Breast epithelium (tissue), 4 donors: ENCODE data around the gene EFEMP1. TPM values are rescaled to one million over a fixed set of nuclear protein-coding genes. Genes with fewer than 3 reads are reported as not detected.

ENCODE experiments used
- DNase-seq, 2 donors: peaks; one replicate each; pipeline ENCODE4 v3.0.0-alpha.2; 2019; ENCODE audit warnings: low spot score in 2 of 2
- H3K27ac ChIP-seq, 2 donors: fragments of 200-600 bp; sonication (generic) in 1 of 2; one replicate each; pipeline ENCODE4 v1.5.1; 2016 to 2019; ENCODE audit warnings: mild to moderate bottlenecking in 1 of 2
- H3K27me3 ChIP-seq, 2 donors: fragments of 200-600 bp; sonication (generic) in 1 of 2; one replicate each; pipeline versions ENCODE4 v1.5.1 to v1.6.0; 2017 to 2019; ENCODE audit warnings: control low read depth in 1 of 2, mild to moderate bottlenecking in 1 of 2
- H3K36me3 ChIP-seq: fragments of 200-600 bp; one replicate; pipeline ENCODE4 v1.5.1; 2019
- H3K4me1 ChIP-seq, 2 donors: fragments of 200-600 bp; sonication (generic); one replicate each; pipeline ENCODE4 v1.5.1; 2016 to 2019; ENCODE audit warnings: control low read depth in 1 of 2
- H3K4me3 ChIP-seq, 3 donors: fragments of 200-600 bp; sonication (generic); 1 replicate in 2 of 3; 2 replicates in 1 of 3; pipeline ENCODE4 v1.5.1; 2016 to 2019; ENCODE audit warnings: mild to moderate bottlenecking in 3 of 3, moderate library complexity in 2 of 3
- H3K9me3 ChIP-seq, 2 donors: fragments of 200-600 bp; sonication (generic) in 1 of 2; one replicate each; pipeline ENCODE4 v1.5.1; 2016 to 2019; ENCODE audit warnings: control low read depth in 1 of 2
- CTCF ChIP-seq, 3 donors: fragments of 450-650 bp; IDR thresholded peaks; one replicate each; pipeline ENCODE4 v1.5.1; 2016 to 2017; ENCODE audit warnings: antibody characterized with exemption in 3 of 3, mild to moderate bottlenecking in 3 of 3, moderate library complexity in 3 of 3
- POLR2A ChIP-seq: fragments of 450-650 bp; IDR thresholded peaks from one replicate; pipeline ENCODE4 v1.6.1; 2016; ENCODE audit warnings: antibody characterized with exemption, mild to moderate bottlenecking, moderate library complexity
- POLR2AphosphoS5 ChIP-seq, 3 donors: sonication (generic); formaldehyde crosslinking; IDR thresholded peaks; one replicate each; pipeline ENCODE4 v1.6.1; 2017; ENCODE audit warnings: antibody characterized with exemption in 3 of 3
- intact Hi-C: fragments of 100-400 bp; cut with DNase I; formaldehyde crosslinking; loops from one replicate; pipeline ENCODE4 v1.15.1; 2023; ENCODE audit warnings: low total_unique reads
- total RNA-seq, 3 donors: library from RNA; depleted of rRNA; stranded (reverse); fragments of >200 nt; gene quantifications; one replicate each; pipeline ENCODE4 v1.1.0, GENCODE V29; 2016

Gene EFEMP1
- total RNA-seq, 3 donors from 2014 or later: 186 to 445 (median 273) TPM

- intact Hi-C loops: no loop called here
- Histone ChIP-seq H3K4me3 (no peak overlapping the region), H3K36me3 (no peaks in the 10 kb centered on the region), H3K9me3 (no peaks in the 10 kb centered on the region), H3K27ac (no peak overlapping the region), H3K27me3 (no peaks in the 10 kb centered on the region), H3K4me1 (no peaks in the 10 kb centered on the region)
- TF ChIP-seq POLR2A (no peak), CTCF (IDR thresholded peaks at IDR 0.05) (no peak), POLR2AphosphoS5 (IDR thresholded peaks at IDR 0.05) (no peak)
- DNase-seq: no peak
These were observed 10.7 kb downstream of the EFEMP1 start for GRCh38 chr2:55912926-55913325.

- no peak overlapping the region for H3K4me3 ChIP-seq
- TF ChIP-seq POLR2A (no peak), CTCF (IDR thresholded peaks at IDR 0.05) (no peak), POLR2AphosphoS5 (IDR thresholded peaks at IDR 0.05) (no peak)
- no peaks in the 10 kb centered on the region for H3K4me1 ChIP-seq
- intact Hi-C loops: no loop called here
- no peaks in the 10 kb centered on the region for H3K9me3 ChIP-seq
- no peak for DNase-seq
- no peaks in the 10 kb centered on the region for H3K27me3 ChIP-seq
- H3K27ac ChIP-seq: no peak overlapping the region
- H3K36me3 ChIP-seq: no peaks in the 10 kb centered on the region
These were observed 13.5 kb downstream of the EFEMP1 start for GRCh38 chr2:55910077-55910476.

- intact Hi-C loops: no loop called here
- no peaks in the 10 kb centered on the region for H3K36me3 ChIP-seq
- TF ChIP-seq POLR2AphosphoS5 (IDR thresholded peaks at IDR 0.05) (no peak), POLR2A (no peak), CTCF (IDR thresholded peaks at IDR 0.05) (no peak)
- H3K4me1 ChIP-seq: no peaks in the 10 kb centered on the region
- no peak overlapping the region for H3K4me3 ChIP-seq
- DNase-seq: no peak
- H3K27ac ChIP-seq: no peak overlapping the region
- H3K27me3 ChIP-seq: no peaks in the 10 kb centered on the region
- peaks cover 0 to 10% of the 10 kb centered on the region in 2 donors for H3K9me3 ChIP-seq
These were observed 15.9 kb downstream of the EFEMP1 start for GRCh38 chr2:55907686-55908085.

GRCh38 chr2:55906993-55907392, 16.6 kb downstream of the EFEMP1 start:
- no peak for DNase-seq
- Histone ChIP-seq H3K4me1 (no peaks in the 10 kb centered on the region), H3K9me3 (peaks cover 0 to 10% of the 10 kb centered on the region in 2 donors), H3K27ac (no peak overlapping the region), H3K27me3 (no peaks in the 10 kb centered on the region), H3K36me3 (no peaks in the 10 kb centered on the region), H3K4me3 (no peak overlapping the region)
- intact Hi-C loops: no loop called here
- TF ChIP-seq CTCF (IDR thresholded peaks at IDR 0.05): no peak
- TF ChIP-seq POLR2A: no peak
- no peak for TF ChIP-seq POLR2AphosphoS5 (IDR thresholded peaks at IDR 0.05)

GRCh38 chr2:55903727-55904126, 19.9 kb downstream of the EFEMP1 start:
- Histone ChIP-seq H3K9me3 (peaks cover 0 to 10% of the 10 kb centered on the region in 2 donors), H3K36me3 (no peaks in the 10 kb centered on the region), H3K4me3 (no peak overlapping the region), H3K27me3 (no peaks in the 10 kb centered on the region), H3K27ac (no peak overlapping the region), H3K4me1 (no peaks in the 10 kb centered on the region)
- no peak for DNase-seq
- intact Hi-C loops: no loop called here
- TF ChIP-seq POLR2A: no peak
- no peak for TF ChIP-seq CTCF (IDR thresholded peaks at IDR 0.05)
- TF ChIP-seq POLR2AphosphoS5 (IDR thresholded peaks at IDR 0.05): no peak
